Measurements from ENCODE around the gene DGKQ.

The DGKQ gene

GRCh38 chr4:964346-965025 is 8.9 kb downstream of the DGKQ start:
- H3K4me3 ChIP-seq (ENCODE audit: low read depth, low read length), result no peak overlapping the region
- no peak for DNase-seq (ENCODE audit: low read depth)

- DNase-seq (ENCODE audit: low read depth), result no peak
- H3K4me3 ChIP-seq (ENCODE audit: low read depth, low read length), result no peak overlapping the region
Observed at GRCh38 chr4:963276-964225, 9.8 kb downstream of the DGKQ start.

GRCh38 chr4:962231-963208 is 10.8 kb downstream of the DGKQ start:
- H3K4me3 ChIP-seq (ENCODE audit: low read depth, low read length), result no peak overlapping the region
- no peak for DNase-seq (ENCODE audit: low read depth)

GRCh38 chr4:961351-962230 is 11.8 kb downstream of the DGKQ start:
- no peak for DNase-seq (ENCODE audit: low read depth)
- H3K4me3 ChIP-seq (ENCODE audit: low read depth, low read length), result no peak overlapping the region

- H3K4me3 ChIP-seq (ENCODE audit: low read depth, low read length), result no peak overlapping the region
- DNase-seq (ENCODE audit: low read depth), result no peak
Observed at GRCh38 chr4:960636-961350, 12.6 kb downstream of the DGKQ start.

GRCh38 chr4:960140-960635 is 13.2 kb downstream of the DGKQ start:
- DNase-seq (ENCODE audit: low read depth), result no peak
- H3K4me3 ChIP-seq (ENCODE audit: low read depth, low read length), result no peak overlapping the region

- H3K4me3 ChIP-seq (ENCODE audit: low read depth, low read length), result no peak overlapping the region
- no peak for DNase-seq (ENCODE audit: low read depth)
Observed at GRCh38 chr4:959338-960139, 13.8 kb downstream of the DGKQ start.

GRCh38 chr4:958696-959337 is 14.6 kb downstream of the DGKQ start:
- no peak overlapping the region for H3K4me3 ChIP-seq (ENCODE audit: low read depth, low read length)
- no peak for DNase-seq (ENCODE audit: low read depth)

- no peak for DNase-seq (ENCODE audit: low read depth)
- H3K4me3 ChIP-seq (ENCODE audit: low read depth, low read length), result no peak overlapping the region
Observed at GRCh38 chr4:958314-958665, 15.1 kb downstream of the DGKQ start.

GRCh38 chr4:957581-958313 is 15.6 kb downstream of the DGKQ start:
- DNase-seq (ENCODE audit: low read depth), result no peak
- no peak overlapping the region for H3K4me3 ChIP-seq (ENCODE audit: low read depth, low read length)

GRCh38 chr4:957231-957580 is 16.2 kb downstream of the DGKQ start:
- no peak overlapping the region for H3K4me3 ChIP-seq (ENCODE audit: low read depth, low read length)
- DNase-seq (ENCODE audit: low read depth), result no peak

- DNase-seq (ENCODE audit: low read depth), result no peak
- H3K4me3 ChIP-seq (ENCODE audit: low read depth, low read length), result no peak overlapping the region
Observed at GRCh38 chr4:956531-957230, 16.7 kb downstream of the DGKQ start.

GRCh38 chr4:955931-956381 is 17.4 kb downstream of the DGKQ start:
- no peak overlapping the region for H3K4me3 ChIP-seq (ENCODE audit: low read depth, low read length)
- no peak for DNase-seq (ENCODE audit: low read depth)

- no peak for DNase-seq (ENCODE audit: low read depth)
- H3K4me3 ChIP-seq (ENCODE audit: low read depth, low read length), result no peak overlapping the region
Observed at GRCh38 chr4:955161-955921, 18.0 kb downstream of the DGKQ start.
